Duodenal mucosa (tissue), 2 donors: ENCODE results near the gene MAP3K21.

Experiments
- H3K27ac ChIP-seq: one replicate; pipeline ENCODE4 v1.7.0; 2013; ENCODE audit warnings: low read depth, low read length
- H3K27me3 ChIP-seq, 2 donors: one replicate each; pipeline ENCODE4 v1.7.0; 2013; ENCODE audit warnings: low read length in 2 of 2, control low read depth in 1 of 2; ENCODE audit not compliant: insufficient read depth in 2 of 2, control insufficient read depth in 1 of 2
- H3K36me3 ChIP-seq, 2 donors: one replicate each; pipeline ENCODE4 v1.7.0; 2013; ENCODE audit warnings: low read length in 2 of 2, control low read depth in 1 of 2; ENCODE audit not compliant: insufficient read depth in 2 of 2, control insufficient read depth in 1 of 2
- H3K4me1 ChIP-seq, 2 donors: one replicate each; pipeline ENCODE4 v1.7.0; 2013; ENCODE audit warnings: low read length in 2 of 2, control low read depth in 1 of 2; ENCODE audit not compliant: insufficient read depth in 2 of 2, control insufficient read depth in 1 of 2
- H3K4me3 ChIP-seq, 2 donors: one replicate each; pipeline ENCODE4 v1.7.0; 2013; ENCODE audit warnings: low read length in 2 of 2, low read depth in 1 of 2
- H3K9ac ChIP-seq, 2 donors: one replicate each; pipeline ENCODE4 v1.7.0; 2013; ENCODE audit warnings: low read length in 2 of 2, low read depth in 1 of 2
- H3K9me3 ChIP-seq, 2 donors: one replicate each; pipeline ENCODE4 v1.7.0; 2013; ENCODE audit warnings: low read length in 2 of 2, control low read depth in 1 of 2; ENCODE audit not compliant: control insufficient read depth in 1 of 2

The MAP3K21 gene

GRCh38 chr1:233395863-233396646 is 68.5 kb downstream of the MAP3K21 start:
- peaks cover 0 to 4% of the 10 kb centered on the region in 2 donors for H3K27me3 ChIP-seq
- no peak overlapping the region for H3K27ac ChIP-seq
- H3K4me3 ChIP-seq = no peak overlapping the region
- H3K4me1 ChIP-seq = no peaks in the 10 kb centered on the region
- H3K9ac ChIP-seq = no peak overlapping the region
- no peaks in the 10 kb centered on the region for H3K36me3 ChIP-seq
- no peaks in the 10 kb centered on the region for H3K9me3 ChIP-seq

- no peaks in the 10 kb centered on the region for H3K27me3 ChIP-seq
- H3K4me3 ChIP-seq = no peak overlapping the region
- peaks cover 0 to 6% of the 10 kb centered on the region in 2 donors for H3K9me3 ChIP-seq
- no peak overlapping the region for H3K27ac ChIP-seq
- no peaks in the 10 kb centered on the region for H3K36me3 ChIP-seq
- H3K9ac ChIP-seq = no peak overlapping the region
- H3K4me1 ChIP-seq = no peaks in the 10 kb centered on the region
Measured at GRCh38 chr1:233406339-233406960, 78.9 kb downstream of the MAP3K21 start.

- no peak overlapping the region for H3K9ac ChIP-seq
- H3K4me3 ChIP-seq = no peak overlapping the region
- H3K4me1 ChIP-seq = no peaks in the 10 kb centered on the region
- no peaks in the 10 kb centered on the region for H3K27me3 ChIP-seq
- no peaks in the 10 kb centered on the region for H3K36me3 ChIP-seq
- peaks cover 0 to 6% of the 10 kb centered on the region in 2 donors for H3K9me3 ChIP-seq
- H3K27ac ChIP-seq = no peak overlapping the region
Measured at GRCh38 chr1:233406994-233407631, 79.6 kb downstream of the MAP3K21 start.

GRCh38 chr1:233409540-233409939 is 82.0 kb downstream of the MAP3K21 start:
- Histone ChIP-seq H3K4me3 (no peak overlapping the region), H3K36me3 (no peaks in the 10 kb centered on the region), H3K27me3 (no peaks in the 10 kb centered on the region), H3K27ac (no peak overlapping the region), H3K9ac (no peak overlapping the region), H3K9me3 (peaks cover 0 to 6% of the 10 kb centered on the region in 2 donors), H3K4me1 (no peaks in the 10 kb centered on the region)

- Histone ChIP-seq H3K9me3 (peaks cover 0 to 6% of the 10 kb centered on the region in 2 donors), H3K9ac (no peak overlapping the region), H3K4me1 (no peaks in the 10 kb centered on the region), H3K36me3 (no peaks in the 10 kb centered on the region), H3K4me3 (no peak overlapping the region), H3K27ac (no peak overlapping the region), H3K27me3 (no peaks in the 10 kb centered on the region)
Measured at GRCh38 chr1:233410906-233411305, 83.4 kb downstream of the MAP3K21 start.

- Histone ChIP-seq H3K4me3 (no peak overlapping the region), H3K4me1 (no peaks in the 10 kb centered on the region), H3K27ac (no peak overlapping the region), H3K36me3 (no peaks in the 10 kb centered on the region), H3K9ac (no peak overlapping the region), H3K27me3 (no peaks in the 10 kb centered on the region), H3K9me3 (peaks cover 0 to 2% of the 10 kb centered on the region in 2 donors)
Measured at GRCh38 chr1:233412812-233413211, 85.3 kb downstream of the MAP3K21 start.

GRCh38 chr1:233421293-233421692 is 93.8 kb downstream of the MAP3K21 start:
- Histone ChIP-seq H3K4me1 (no peaks in the 10 kb centered on the region), H3K9ac (no peak overlapping the region), H3K36me3 (no peaks in the 10 kb centered on the region), H3K27ac (no peak overlapping the region), H3K9me3 (no peaks in the 10 kb centered on the region), H3K4me3 (no peak overlapping the region), H3K27me3 (no peaks in the 10 kb centered on the region)

GRCh38 chr1:233424779-233425178 is 97.3 kb downstream of the MAP3K21 start:
- Histone ChIP-seq H3K27me3 (no peaks in the 10 kb centered on the region), H3K9ac (no peak overlapping the region), H3K36me3 (no peaks in the 10 kb centered on the region), H3K4me3 (no peak overlapping the region), H3K4me1 (no peaks in the 10 kb centered on the region), H3K9me3 (no peaks in the 10 kb centered on the region), H3K27ac (no peak overlapping the region)

GRCh38 chr1:233427907-233428306 is 100.4 kb downstream of the MAP3K21 start:
- Histone ChIP-seq H3K9ac (no peak overlapping the region), H3K27me3 (no peaks in the 10 kb centered on the region), H3K4me3 (no peak overlapping the region), H3K9me3 (no peaks in the 10 kb centered on the region), H3K4me1 (no peaks in the 10 kb centered on the region), H3K36me3 (no peaks in the 10 kb centered on the region), H3K27ac (no peak overlapping the region)

- Histone ChIP-seq H3K9ac (no peak overlapping the region), H3K4me3 (no peak overlapping the region), H3K4me1 (no peaks in the 10 kb centered on the region), H3K27ac (no peak overlapping the region), H3K9me3 (no peaks in the 10 kb centered on the region), H3K27me3 (no peaks in the 10 kb centered on the region), H3K36me3 (no peaks in the 10 kb centered on the region)
Measured at GRCh38 chr1:233431753-233432403, 104.4 kb downstream of the MAP3K21 start.
